Measurements from ENCODE around the gene NABP1.

Gene NABP1

DNA sequence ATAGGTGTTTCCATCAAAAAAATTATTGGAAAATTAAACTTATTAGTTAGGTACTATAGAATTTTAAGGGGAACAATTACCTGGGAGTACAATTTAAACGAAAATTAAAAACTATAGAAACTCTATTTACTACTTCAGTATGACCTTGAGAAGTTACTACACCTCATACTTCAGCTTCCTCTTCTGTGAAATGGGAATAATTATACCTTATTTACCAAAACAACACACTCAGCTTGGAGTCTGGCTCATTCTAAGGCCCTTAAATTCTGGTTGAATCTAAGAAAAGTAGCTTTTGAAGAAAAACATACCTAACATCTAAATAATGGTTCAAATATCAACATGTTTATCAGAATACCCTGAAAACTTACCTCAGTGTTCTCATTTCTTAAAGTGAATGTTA, 2.7 kb downstream of the NABP1 start:
- DNase-seq (ENCODE audit: low read depth, low spot score), result no peak

DNA sequence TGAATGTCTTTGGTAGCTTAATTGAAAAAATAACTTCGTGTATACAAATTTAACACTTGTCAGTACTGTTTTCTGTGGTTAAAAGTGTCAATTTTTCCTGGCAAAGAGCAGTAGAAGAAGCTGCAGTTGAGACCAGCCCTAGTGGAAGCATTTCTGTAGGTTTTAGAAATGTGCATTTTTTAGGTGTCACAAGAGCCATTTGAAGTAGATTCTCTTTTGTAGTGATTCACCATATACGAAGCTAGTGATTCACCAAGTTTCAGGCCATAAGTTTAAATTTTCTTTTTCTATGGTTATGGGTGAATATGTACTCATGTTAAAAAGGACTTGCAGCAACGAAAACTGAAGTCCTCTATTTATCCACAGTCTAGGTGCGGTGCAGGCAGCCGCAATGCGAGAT, 4.2 kb downstream of the NABP1 start:
- DNase-seq (ENCODE audit: low read depth, low spot score), result no peak

GRCh38 chr2:191686066-191686465, 8.1 kb downstream of the NABP1 start:
- no peak for DNase-seq (ENCODE audit: low read depth, low spot score)

DNA sequence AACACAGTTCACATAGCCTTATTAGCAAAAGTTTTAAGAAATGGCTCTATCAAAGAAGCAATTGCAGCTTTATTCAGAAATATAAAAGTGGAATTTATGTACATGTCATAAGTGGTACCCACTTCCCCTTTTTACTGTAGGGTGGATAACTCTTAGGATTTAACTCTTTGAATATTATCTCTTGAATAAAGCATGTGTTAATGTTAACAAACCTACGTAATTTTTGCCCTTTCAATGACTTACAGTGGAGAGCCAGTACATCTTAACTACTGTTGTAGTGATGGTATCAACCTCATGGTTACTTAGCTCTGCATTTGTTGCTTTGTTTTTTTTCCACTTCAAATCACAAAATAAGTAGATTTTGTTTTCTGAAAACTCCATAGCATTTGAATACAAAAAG, 8.8 kb downstream of the NABP1 start:
- DNase-seq (ENCODE audit: low read depth, low spot score), result no peak

DNA sequence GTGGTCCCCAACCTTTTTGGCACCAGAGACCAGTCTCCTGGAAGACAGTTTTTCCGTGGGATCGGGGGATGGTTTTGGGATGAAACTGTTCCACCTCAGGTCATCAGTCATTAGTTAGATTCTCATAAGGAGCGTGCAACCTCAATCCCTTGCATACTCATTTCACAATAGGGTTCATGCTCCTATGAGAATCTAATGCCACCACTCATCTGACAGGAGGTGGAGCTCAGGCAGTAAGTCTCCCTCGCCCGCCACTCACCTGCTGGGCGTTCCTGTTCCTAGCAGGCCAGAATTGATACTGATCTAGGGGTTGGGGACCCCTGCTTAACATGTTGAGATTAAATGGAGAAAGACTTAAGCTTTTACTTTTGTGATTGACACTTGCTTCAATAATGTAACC, 9.9 kb downstream of the NABP1 start:
- DNase-seq (ENCODE audit: low read depth, low spot score), result no peak

GRCh38 chr2:191688934-191689695, 11.2 kb downstream of the NABP1 start:
- no peak for DNase-seq (ENCODE audit: low read depth, low spot score)

- DNase-seq (ENCODE audit: low read depth, low spot score), result no peak
Measured at GRCh38 chr2:191690327-191690726, 12.4 kb downstream of the NABP1 start.

GRCh38 chr2:191691016-191691735, 13.2 kb downstream of the NABP1 start:
- no peak for DNase-seq (ENCODE audit: low read depth, low spot score)

DNA sequence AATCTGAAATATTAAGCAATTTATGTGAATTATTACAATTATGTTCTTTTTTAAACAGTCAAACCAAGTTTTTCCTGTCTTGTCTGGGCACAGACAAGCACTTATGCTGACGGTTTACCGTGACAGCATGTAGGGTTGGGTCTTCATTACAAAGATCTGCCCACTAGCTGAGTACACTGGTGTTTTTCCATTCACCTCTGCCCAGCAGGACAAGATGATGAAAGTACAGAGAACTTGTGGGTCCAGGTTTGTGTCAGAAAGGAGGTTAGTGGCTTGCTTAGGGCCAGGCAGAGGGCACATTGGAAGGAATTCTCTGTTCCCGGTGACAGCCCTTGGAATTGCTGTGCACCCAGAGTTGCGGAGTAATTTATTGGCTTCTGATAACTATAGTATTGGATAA, 14.0 kb downstream of the NABP1 start:
- no peak for DNase-seq (ENCODE audit: low read depth, low spot score)

DNA sequence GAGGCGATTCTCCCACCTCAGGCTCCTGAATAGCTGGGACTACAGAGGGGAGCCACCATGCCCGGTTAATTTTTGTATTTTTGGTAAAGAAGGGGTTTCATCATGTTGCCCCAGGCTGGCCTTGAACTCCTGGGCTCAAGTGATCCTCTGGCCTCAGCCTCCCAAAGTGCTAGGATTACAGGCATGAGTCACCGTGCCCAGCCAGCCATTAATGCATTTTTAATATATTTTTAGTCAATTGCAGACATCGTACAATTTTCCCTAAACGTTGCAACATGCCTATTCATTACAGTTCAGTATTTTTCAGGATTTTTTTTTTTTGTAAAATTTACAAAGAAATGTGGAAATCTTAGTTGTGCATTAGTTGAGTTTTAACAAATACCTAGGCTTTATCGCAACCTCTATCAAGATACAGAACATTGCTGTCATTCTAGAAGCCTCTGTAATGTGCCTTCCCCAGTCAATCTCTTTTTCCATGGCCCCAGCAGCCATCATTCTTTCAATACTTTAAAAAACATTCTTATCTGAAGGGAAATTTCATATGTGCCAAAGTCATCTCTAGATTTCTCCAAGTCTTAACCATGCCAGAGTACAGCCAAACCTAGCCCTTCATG, 14.7 kb downstream of the NABP1 start:
- DNase-seq (ENCODE audit: low read depth, low spot score), result no peak

DNA sequence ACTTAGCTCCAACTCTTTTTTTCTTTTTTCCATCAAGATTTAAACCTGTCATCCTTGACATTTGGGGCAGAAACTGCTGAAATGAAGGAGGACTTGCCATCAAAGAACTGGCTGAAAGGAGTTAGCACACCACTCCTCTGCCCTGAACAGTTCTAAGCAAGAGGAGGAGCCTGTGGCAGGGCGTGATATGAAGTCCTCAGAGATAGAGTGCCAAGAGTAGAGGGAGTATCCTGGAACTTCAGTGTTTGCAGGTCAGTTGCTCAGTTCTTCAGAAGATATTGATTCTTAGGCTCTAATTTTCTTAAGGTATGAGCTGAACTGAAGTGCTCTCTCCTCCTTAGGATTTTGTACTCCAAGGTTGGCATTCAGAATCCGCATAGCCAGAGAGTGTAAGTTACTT, 15.2 kb downstream of the NABP1 start:
- no peak for DNase-seq (ENCODE audit: low read depth, low spot score)

- no peak for DNase-seq (ENCODE audit: low read depth, low spot score)
Measured at GRCh38 chr2:191693778-191694177, 15.8 kb downstream of the NABP1 start.

GRCh38 chr2:191696001-191696400, 18.1 kb downstream of the NABP1 start:
- DNase-seq (ENCODE audit: low read depth, low spot score), result no peak

DNA sequence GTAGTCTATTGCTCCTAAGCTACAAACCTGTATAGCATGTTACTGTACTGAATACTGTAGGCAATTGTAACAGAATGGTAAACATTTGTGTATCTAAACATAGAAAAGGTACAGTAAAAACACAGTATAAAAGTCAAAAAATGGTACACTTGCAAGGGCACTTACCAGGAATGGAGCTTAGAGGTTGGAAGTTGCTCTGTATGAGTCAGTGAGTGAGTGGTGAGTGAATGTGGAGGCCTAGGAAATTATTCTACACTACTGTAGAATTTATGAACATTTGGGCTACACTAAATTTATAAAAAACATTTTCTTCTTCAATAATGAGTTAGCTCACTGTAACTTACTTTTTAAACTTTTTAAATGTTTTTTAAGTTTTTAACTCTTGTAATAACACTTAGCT, 19.0 kb downstream of the NABP1 start:
- DNase-seq (ENCODE audit: low read depth, low spot score), result no peak

DNA sequence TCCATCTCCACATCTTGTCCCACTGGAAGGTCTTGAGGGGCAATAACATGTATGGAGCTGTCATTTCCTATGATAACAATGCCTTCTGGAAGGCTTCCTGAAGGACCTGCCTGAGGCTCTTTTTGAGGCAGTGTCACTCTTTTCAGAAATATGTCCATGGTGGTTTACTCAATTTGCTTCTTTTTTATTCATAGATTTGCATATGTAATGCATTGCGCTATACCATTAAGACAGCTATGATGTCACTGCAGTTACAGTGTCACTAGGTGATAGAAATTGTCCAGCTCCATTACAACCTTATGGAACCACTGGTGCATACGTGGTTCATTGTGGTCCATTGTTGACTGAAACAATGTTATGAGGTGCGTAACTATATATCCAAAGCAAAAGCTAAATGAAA, 19.9 kb downstream of the NABP1 start:
- no peak for DNase-seq (ENCODE audit: low read depth, low spot score)

GRCh38 chr2:191699341-191699945, 21.5 kb downstream of the NABP1 start:
- no peak for DNase-seq (ENCODE audit: low read depth, low spot score)

DNA sequence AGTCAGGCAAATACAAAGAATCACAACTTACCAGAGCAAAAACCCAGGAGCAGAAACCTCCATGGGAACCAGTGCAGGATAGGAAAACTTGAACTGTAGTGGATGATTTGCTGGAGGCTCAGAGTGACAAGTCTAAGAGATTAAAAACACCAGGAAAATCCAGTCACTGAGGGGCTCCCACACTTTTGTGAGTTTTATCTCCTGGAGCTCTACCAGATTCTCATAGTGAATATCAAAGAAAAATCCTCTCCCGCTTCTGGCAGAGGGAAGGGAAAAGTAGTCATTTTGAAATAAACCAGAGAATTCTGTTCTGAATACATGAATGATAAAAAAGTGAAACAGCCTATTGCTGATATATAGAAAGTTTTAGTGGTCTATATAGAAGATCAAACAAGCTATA, 23.1 kb downstream of the NABP1 start:
- no peak for DNase-seq (ENCODE audit: low read depth, low spot score)

GRCh38 chr2:191701696-191702095, 23.8 kb downstream of the NABP1 start:
- DNase-seq (ENCODE audit: low read depth, low spot score), result no peak

DNA sequence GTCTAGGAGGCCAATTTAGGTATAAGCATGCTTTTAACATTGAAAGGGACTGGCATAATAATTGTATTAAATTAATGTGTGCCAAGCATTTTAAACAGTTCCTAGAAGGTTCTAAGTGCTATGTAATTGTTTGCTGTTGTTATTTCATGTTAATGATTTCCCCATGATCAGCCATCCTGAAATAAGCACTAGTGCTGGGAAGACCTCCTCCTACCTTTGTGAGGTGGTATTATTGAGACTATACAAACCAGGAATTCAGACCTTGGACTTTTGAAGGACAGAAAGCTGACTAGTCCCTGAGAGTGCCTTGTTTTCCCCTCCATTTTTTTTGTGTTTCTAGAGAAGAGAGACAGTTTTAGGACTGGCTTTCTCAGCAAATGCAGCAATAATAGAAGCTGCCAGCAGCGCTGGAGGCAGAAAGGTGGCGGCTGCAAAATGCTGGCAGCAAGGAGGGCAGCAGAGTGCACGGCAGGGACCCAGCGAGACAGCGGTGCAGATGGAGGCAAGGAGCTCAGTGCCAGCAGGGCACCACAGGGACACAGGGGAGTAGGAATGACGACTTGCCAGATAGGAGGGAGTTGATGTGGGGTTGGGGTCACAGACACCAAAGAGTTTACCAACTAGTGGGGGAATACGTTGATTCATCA, 25.3 kb downstream of the NABP1 start:
- DNase-seq (ENCODE audit: low read depth, low spot score), result no peak

- no peak for DNase-seq (ENCODE audit: low read depth, low spot score)
Measured at GRCh38 chr2:191705084-191705483, 27.1 kb downstream of the NABP1 start.

DNA sequence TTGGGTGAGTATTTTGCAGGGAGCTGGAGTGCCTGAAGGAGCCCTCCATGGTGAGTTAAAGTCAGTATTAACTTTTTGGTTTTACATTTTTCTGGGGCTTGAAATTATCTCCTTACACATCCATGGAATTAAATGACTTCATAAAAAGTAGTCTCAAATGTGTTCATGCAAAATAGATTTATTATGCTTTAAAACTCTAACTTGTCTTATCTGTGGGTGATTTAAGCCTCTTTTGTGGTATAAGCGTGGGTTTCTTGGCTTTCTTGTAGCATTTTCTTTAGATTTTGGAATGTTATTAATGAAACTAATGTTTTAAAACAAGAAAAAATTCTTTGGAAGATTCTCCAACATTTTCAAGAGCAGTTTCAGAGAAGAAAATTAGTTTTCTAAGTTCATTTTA, 27.8 kb downstream of the NABP1 start:
- DNase-seq (ENCODE audit: low read depth, low spot score), result no peak

- no peak for DNase-seq (ENCODE audit: low read depth, low spot score)
Measured at GRCh38 chr2:191706791-191707190, 28.9 kb downstream of the NABP1 start.

Measured in ELF-1 (cell line).